ENCODE results near the gene ATG2A. TPM values are rescaled to one million over a fixed set of nuclear protein-coding genes. Genes with fewer than 3 reads are reported as not detected.

Gene ATG2A
- total RNA-seq, 1 experiment from 2014 or later = 28.8 TPM

GRCh38 chr11:64883575-64883974 is 33.4 kb downstream of the ATG2A start:
- no peak for DNase-seq (ENCODE audit: low read depth, low spot score)
- in situ Hi-C loops (cut with HindIII; ENCODE audit: low pct_unique_long_range_greater_than_20kb, low sequenced_read_pairs) = no loop called here
- Histone ChIP-seq H3K4me3 (ENCODE audit: low read depth in 2 of 2, low read length in 2 of 2) (no peak overlapping the region), H3K27ac (ENCODE audit: low read length) (no peak overlapping the region), H3K9me3 (ENCODE audit: control insufficient read depth, insufficient read depth, low read depth, low read length) (no peaks in the 10 kb centered on the region), H3K4me1 (ENCODE audit: control insufficient read depth, insufficient read depth, low read length) (peaks cover 28% of the 10 kb centered on the region), H3K36me3 (ENCODE audit: control insufficient read depth, insufficient read depth, low read length) (no peaks in the 10 kb centered on the region), H3K27me3 (ENCODE audit: control insufficient read depth, insufficient read depth, low read length) (no peaks in the 10 kb centered on the region)
- BruUV-seq (replicated peaks) = no TSS peak
- intact Hi-C loops (cut with micrococcal nuclease; ENCODE audit: unreplicated experiment) = no loop called here
- POLR2A ChIA-PET = no interaction called here
- no peak for ATAC-seq
- TF ChIP-seq SIN3A (IDR thresholded peaks at IDR 0.05; ENCODE audit: borderline replicate concordance, insufficient read depth, low read depth, low read length) = no peak
- no peak for TF ChIP-seq CTCF (IDR thresholded peaks at IDR 0.05)
- TF ChIP-seq POLR2AphosphoS5 (IDR thresholded peaks at IDR 0.05; ENCODE audit: low read depth, low read length) = no peak
- no peak for TF ChIP-seq TCF7L2 (IDR thresholded peaks at IDR 0.05; ENCODE audit: low read depth, low read length)
- no peak for TF ChIP-seq REST (IDR thresholded peaks at IDR 0.05; ENCODE audit: insufficient read depth in 1 of 2, low read depth in 2 of 2, low read length in 1 of 2)
- CTCF ChIA-PET = no interaction called here

- no peak overlapping the region for H3K27ac ChIP-seq (ENCODE audit: low read length)
- intact Hi-C loops (cut with micrococcal nuclease; ENCODE audit: unreplicated experiment) (no loop called here), in situ Hi-C loops (cut with HindIII; ENCODE audit: low pct_unique_long_range_greater_than_20kb, low sequenced_read_pairs) (no loop called here)
- CTCF ChIA-PET = no interaction called here
- H3K4me3 ChIP-seq (ENCODE audit: low read depth in 2 of 2, low read length in 2 of 2) = no peak overlapping the region
- H3K27me3 ChIP-seq (ENCODE audit: control insufficient read depth, insufficient read depth, low read length) = no peaks in the 10 kb centered on the region
- H3K36me3 ChIP-seq (ENCODE audit: control insufficient read depth, insufficient read depth, low read length) = no peaks in the 10 kb centered on the region; the same call in 1 of the 2 replicates
- BruUV-seq (replicated peaks) = no TSS peak
- TF ChIP-seq TCF7L2 (IDR thresholded peaks at IDR 0.05; ENCODE audit: low read depth, low read length) = no peak
- TF ChIP-seq SIN3A (IDR thresholded peaks at IDR 0.05; ENCODE audit: borderline replicate concordance, insufficient read depth, low read depth, low read length) = no peak
- POLR2A ChIA-PET = interaction anchor here (0.6 kb wide), 1 partner anchor 11 kb away, joined by 3 read pairs; no protein-coding TSS in a partner anchor
- H3K4me1 ChIP-seq (ENCODE audit: control insufficient read depth, insufficient read depth, low read length) = peaks cover 17% of the 10 kb centered on the region
- no peaks in the 10 kb centered on the region for H3K9me3 ChIP-seq (ENCODE audit: control insufficient read depth, insufficient read depth, low read depth, low read length)
- ATAC-seq = no peak
- DNase-seq (ENCODE audit: low read depth, low spot score) = no peak
These were observed 34.8 kb downstream of the ATG2A start for GRCh38 chr11:64882243-64882642.

- no peak for ATAC-seq
- CTCF ChIA-PET = interaction anchor here (0.7 kb wide), 1 partner anchor 11 kb away, joined by 6 read pairs; no protein-coding TSS in a partner anchor
These were observed 35.5 kb downstream of the ATG2A start for GRCh38 chr11:64881476-64881875.

More at GRCh38 chr11:64881476-64881875, 35.5 kb downstream of the ATG2A start:
- TF ChIP-seq TCF7L2 (IDR thresholded peaks at IDR 0.05; ENCODE audit: low read depth, low read length) = no peak
- no peak for TF ChIP-seq CTCF (IDR thresholded peaks at IDR 0.05)
- TF ChIP-seq REST (IDR thresholded peaks at IDR 0.05; ENCODE audit: insufficient read depth in 1 of 2, low read depth in 2 of 2, low read length in 1 of 2) = no peak
- no peak for TF ChIP-seq SIN3A (IDR thresholded peaks at IDR 0.05; ENCODE audit: borderline replicate concordance, insufficient read depth, low read depth, low read length)
- no peak for TF ChIP-seq POLR2AphosphoS5 (IDR thresholded peaks at IDR 0.05; ENCODE audit: low read depth, low read length)
- POLR2A ChIA-PET = no interaction called here
- Histone ChIP-seq H3K27me3 (ENCODE audit: control insufficient read depth, insufficient read depth, low read length) (no peaks in the 10 kb centered on the region), H3K9me3 (ENCODE audit: control insufficient read depth, insufficient read depth, low read depth, low read length) (no peaks in the 10 kb centered on the region), H3K27ac (ENCODE audit: low read length) (no peak overlapping the region), H3K4me1 (ENCODE audit: control insufficient read depth, insufficient read depth, low read length) (peaks cover 15% of the 10 kb centered on the region), H3K36me3 (ENCODE audit: control insufficient read depth, insufficient read depth, low read length) (no peaks in the 10 kb centered on the region; the same call in 1 of the 2 replicates), H3K4me3 (ENCODE audit: low read depth in 2 of 2, low read length in 2 of 2) (no peak overlapping the region)
- BruUV-seq (replicated peaks) = no TSS peak
- DNase-seq (ENCODE audit: low read depth, low spot score) = no peak
- intact Hi-C loops (cut with micrococcal nuclease; ENCODE audit: unreplicated experiment) = no loop called here
- in situ Hi-C loops (cut with HindIII; ENCODE audit: low pct_unique_long_range_greater_than_20kb, low sequenced_read_pairs) = no loop called here

Measured in Panc1 (cell line).